Measurements from ENCODE around the gene P3H1.

- no peak for TF ChIP-seq CEBPB (IDR thresholded peaks at IDR 0.05; ENCODE audit: low read depth)
- TF ChIP-seq ZNF274 (IDR thresholded peaks at IDR 0.05; ENCODE audit: low read depth, low read length), result no peak
- TF ChIP-seq EZH2 (IDR thresholded peaks at IDR 0.05), result no peak
- no peak for TF ChIP-seq CTCF (IDR thresholded peaks at IDR 0.05 in 2 of 3, conservative IDR thresholded peaks at IDR 0.05 in 1 of 3; ENCODE audit: borderline replicate concordance in 1 of 3, insufficient read depth in 1 of 3, low read depth in 2 of 3, low read length in 2 of 3)
Measured at GRCh38 chr1:42723511-42723910, 43.3 kb downstream of the P3H1 start.

Measured in HCT116 (cell line).